ENCODE results near the gene B3GNT9. TPM values are rescaled to one million over a fixed set of nuclear protein-coding genes. Genes with fewer than 3 reads are reported as not detected.

Gene B3GNT9
- total and polyA plus RNA-seq, 2 experiments from 2014 or later: 24.8 to 88.0 TPM

GRCh38 chr16:67151431-67152097 lies 766 bp upstream of the B3GNT9 start:
- Histone ChIP-seq H3K4me2 (ENCODE audit: unreplicated experiment) (peak overlapping the region; percentile 70), H4K20me1 (ENCODE audit: insufficient read depth) (no peaks in the 10 kb centered on the region), H3K27ac (peak overlapping the region; percentile 94), H3K9me2 (ENCODE audit: insufficient read depth) (no peaks in the 10 kb centered on the region), H3K4me3 (peak overlapping the region; percentile 82), H3K36me3 (ENCODE audit: low read depth) (no peaks in the 10 kb centered on the region; the same call in 1 of the 2 replicates), H3K9ac (peak overlapping the region; percentile 98), H3K9me3 (ENCODE audit: low read depth) (no peaks in the 10 kb centered on the region), H3F3A (ENCODE audit: insufficient read depth) (peaks cover 31% of the 10 kb centered on the region), H2AFZ (peak overlapping the region; percentile 71), H3K4me1 (ENCODE audit: insufficient read depth) (0 out of 2 replicates have a peak, but pooled peaks cover 5% of the 10 kb centered on the region), H3K27me3 (replicated peaks; ENCODE audit: insufficient read depth) (no peaks in the 10 kb centered on the region), H3K79me2 (ENCODE audit: insufficient read depth) (peaks cover 13% of the 10 kb centered on the region; the same call in 1 of the 2 replicates)
- peak; percentile 37 for DNase-seq
- WGBS, 2 experiments (ENCODE audit: low coverage in 1 of 2, low lambda C conversion rate in 2 of 2, missing lambda C conversion rate in 2 of 2): 38% methylated on average over 8 of the region's 8 CpGs
- in situ Hi-C loops (cut with MboI): loop anchor here (25.0 kb wide), 1 partner anchor 189 kb away; the partner anchor contains the start of gene CES3
- TF ChIP-seq EZH2phosphoT487 (IDR thresholded peaks at IDR 0.05; ENCODE audit: insufficient read depth, low read depth): no peak
- no peak for TF ChIP-seq EZH2 (IDR thresholded peaks at IDR 0.05; ENCODE audit: insufficient read depth, poor library complexity, severe bottlenecking)

DNA sequence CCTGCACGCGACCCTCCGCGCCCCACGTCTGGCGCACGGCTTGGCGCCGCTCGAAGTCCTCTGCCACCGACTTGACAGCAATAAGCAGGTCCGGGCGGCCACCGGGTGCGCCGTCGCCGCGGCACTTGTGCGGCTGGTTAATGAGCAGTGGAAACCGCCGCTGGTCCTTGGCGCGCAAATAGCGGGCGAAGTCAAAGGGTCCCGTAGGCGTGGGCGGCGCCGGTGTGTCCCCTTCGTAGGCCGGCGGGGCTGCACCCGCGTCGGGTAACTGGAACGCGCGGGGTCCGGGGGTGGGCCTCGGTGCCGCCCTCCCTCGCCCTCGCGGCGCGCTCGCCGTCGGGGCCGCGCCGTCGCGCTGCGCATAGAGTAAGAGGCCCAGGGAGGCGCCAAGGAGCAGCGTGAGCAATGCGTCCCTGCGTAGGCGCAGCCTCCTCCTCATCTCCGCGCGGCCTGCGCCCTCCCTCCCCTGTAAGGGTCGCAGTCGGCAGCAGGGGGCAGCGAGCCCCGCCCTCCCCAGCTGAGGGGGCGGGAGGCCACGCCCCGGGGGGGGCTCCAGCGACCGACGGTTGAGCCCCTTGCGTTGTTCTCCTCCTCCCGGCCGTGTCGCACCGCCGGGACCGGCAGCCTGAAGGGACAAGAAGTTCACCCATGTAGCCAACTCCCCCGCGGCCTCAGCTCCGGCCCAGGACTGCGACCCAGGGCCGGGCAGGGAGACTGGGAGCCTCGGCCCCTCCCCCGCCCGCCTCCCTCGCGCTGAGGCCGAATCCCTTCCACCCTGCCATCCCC lies 558 bp downstream of the B3GNT9 start:
- peak overlapping the region; percentile 70 for H3K4me2 ChIP-seq (ENCODE audit: unreplicated experiment)
- no peaks in the 10 kb centered on the region for H4K20me1 ChIP-seq (ENCODE audit: insufficient read depth)
- peak overlapping the region; percentile 94 for H3K27ac ChIP-seq
- no peaks in the 10 kb centered on the region for H3K9me3 ChIP-seq (ENCODE audit: low read depth)
- peak overlapping the region; percentile 71 for H2AFZ ChIP-seq
- in situ Hi-C loops (cut with MboI): loop anchor here (25.0 kb wide), 1 partner anchor 188 kb away; the partner anchor contains the start of gene CES3
- H3K79me2 ChIP-seq (ENCODE audit: insufficient read depth): peaks cover 13% of the 10 kb centered on the region; the same call in 1 of the 2 replicates
- peak overlapping the region; percentile 82 for H3K4me3 ChIP-seq
- DNase-seq: peak; percentile 90
- TF ChIP-seq EZH2 (IDR thresholded peaks at IDR 0.05; ENCODE audit: insufficient read depth, poor library complexity, severe bottlenecking) (no peak), EZH2phosphoT487 (IDR thresholded peaks at IDR 0.05; ENCODE audit: insufficient read depth, low read depth) (no peak)
- H3K9me2 ChIP-seq (ENCODE audit: insufficient read depth): no peaks in the 10 kb centered on the region
- 0 out of 2 replicates have a peak, but pooled peaks cover 5% of the 10 kb centered on the region for H3K4me1 ChIP-seq (ENCODE audit: insufficient read depth)
- H3K36me3 ChIP-seq (ENCODE audit: low read depth): no peaks in the 10 kb centered on the region; the same call in 1 of the 2 replicates
- no peaks in the 10 kb centered on the region for H3K27me3 ChIP-seq (replicated peaks; ENCODE audit: insufficient read depth)
- peak overlapping the region; percentile 98 for H3K9ac ChIP-seq
- WGBS, 2 experiments (ENCODE audit: low coverage in 1 of 2, low lambda C conversion rate in 2 of 2, missing lambda C conversion rate in 2 of 2): 26 to 46% methylated on average over 16 to 64 of the region's 94 CpGs
- peaks cover 38% of the 10 kb centered on the region for H3F3A ChIP-seq (ENCODE audit: insufficient read depth)

GRCh38 chr16:67149276-67150046 lies 1.3 kb downstream of the B3GNT9 start:
- 89 to 91% methylated on average over 75 to 76 of the region's 77 CpGs for WGBS, 2 experiments (ENCODE audit: low coverage in 1 of 2, low lambda C conversion rate in 2 of 2, missing lambda C conversion rate in 2 of 2)
- Histone ChIP-seq H3K9me3 (ENCODE audit: low read depth) (no peaks in the 10 kb centered on the region), H3K4me2 (ENCODE audit: unreplicated experiment) (peak overlapping the region; percentile 70), H3K9me2 (ENCODE audit: insufficient read depth) (no peaks in the 10 kb centered on the region), H3K4me1 (ENCODE audit: insufficient read depth) (0 out of 2 replicates have a peak, but pooled peaks cover 5% of the 10 kb centered on the region), H3K79me2 (ENCODE audit: insufficient read depth) (peaks cover 13% of the 10 kb centered on the region; the same call in 1 of the 2 replicates), H2AFZ (no peak overlapping the region), H3K4me3 (peak overlapping the region; percentile 82), H3F3A (ENCODE audit: insufficient read depth) (peaks cover 38% of the 10 kb centered on the region), H3K27ac (peak overlapping the region; percentile 94; the same call in 1 of the 2 replicates), H3K27me3 (replicated peaks; ENCODE audit: insufficient read depth) (no peaks in the 10 kb centered on the region), H3K36me3 (ENCODE audit: low read depth) (peaks cover 3% of the 10 kb centered on the region; the same call in 1 of the 2 replicates), H4K20me1 (ENCODE audit: insufficient read depth) (no peaks in the 10 kb centered on the region), H3K9ac (peak overlapping the region; percentile 98; the same call in 1 of the 2 replicates)
- DNase-seq: no peak
- TF ChIP-seq EZH2 (IDR thresholded peaks at IDR 0.05; ENCODE audit: insufficient read depth, poor library complexity, severe bottlenecking): no peak
- no peak for TF ChIP-seq EZH2phosphoT487 (IDR thresholded peaks at IDR 0.05; ENCODE audit: insufficient read depth, low read depth)
- in situ Hi-C loops (cut with MboI): loop anchor here (25.0 kb wide), 1 partner anchor 187 kb away; the partner anchor contains the start of gene CES3
